ENCODE results near the gene LRRC8D.
A peak's percentile ranks its signal among the peaks of the same experiment; 100 is the strongest.

Gene LRRC8D

GRCh38 chr1:89836252-89837035 is 15.6 kb downstream of the LRRC8D start:
- Histone ChIP-seq H3K27me3 (ENCODE audit: low read depth, low read length) (no peaks in the 10 kb centered on the region), H3K27ac (ENCODE audit: low read length) (no peak overlapping the region), H3K4me3 (ENCODE audit: low read depth in 1 of 2, low read length in 2 of 2) (no peak overlapping the region)

GRCh38 chr1:89837036-89837481 is 16.2 kb downstream of the LRRC8D start:
- H3K4me3 ChIP-seq (ENCODE audit: low read depth in 1 of 2, low read length in 2 of 2): no peak overlapping the region
- H3K27me3 ChIP-seq (ENCODE audit: low read depth, low read length): no peaks in the 10 kb centered on the region
- no peak overlapping the region for H3K27ac ChIP-seq (ENCODE audit: low read length)
- no peaks in the 10 kb centered on the region for H3K36me3 ChIP-seq (ENCODE audit: control insufficient read depth in 1 of 2, insufficient read depth in 2 of 2, low read length in 2 of 2)
- peaks cover 0 to 27% of the 10 kb centered on the region in 2 donors for H3K4me1 ChIP-seq (ENCODE audit: control insufficient read depth in 1 of 2, insufficient read depth in 2 of 2, low read length in 2 of 2)
- no peaks in the 10 kb centered on the region for H3K9me3 ChIP-seq (ENCODE audit: control insufficient read depth in 1 of 2, low read length in 2 of 2)

More at GRCh38 chr1:89836252-89837035, 15.6 kb downstream of the LRRC8D start:
- peaks cover 0 to 30% of the 10 kb centered on the region in 2 donors for H3K4me1 ChIP-seq (ENCODE audit: control insufficient read depth in 1 of 2, insufficient read depth in 2 of 2, low read length in 2 of 2)
- no peaks in the 10 kb centered on the region for H3K36me3 ChIP-seq (ENCODE audit: control insufficient read depth in 1 of 2, insufficient read depth in 2 of 2, low read length in 2 of 2)
- H3K9me3 ChIP-seq (ENCODE audit: control insufficient read depth in 1 of 2, low read length in 2 of 2): no peaks in the 10 kb centered on the region

- H3K27me3 ChIP-seq (ENCODE audit: low read depth, low read length): no peaks in the 10 kb centered on the region
- no peak overlapping the region for H3K4me3 ChIP-seq (ENCODE audit: low read depth in 1 of 2, low read length in 2 of 2)
- peaks cover 4 to 27% of the 10 kb centered on the region in 2 donors for H3K4me1 ChIP-seq (ENCODE audit: control insufficient read depth in 1 of 2, insufficient read depth in 2 of 2, low read length in 2 of 2)
- no peak overlapping the region for H3K27ac ChIP-seq (ENCODE audit: low read length)
- H3K36me3 ChIP-seq (ENCODE audit: control insufficient read depth in 1 of 2, insufficient read depth in 2 of 2, low read length in 2 of 2): no peaks in the 10 kb centered on the region
- no peaks in the 10 kb centered on the region for H3K9me3 ChIP-seq (ENCODE audit: control insufficient read depth in 1 of 2, low read length in 2 of 2)
Measured at GRCh38 chr1:89837510-89837909, 16.7 kb downstream of the LRRC8D start.

GRCh38 chr1:89839516-89839915 is 18.7 kb downstream of the LRRC8D start:
- Histone ChIP-seq H3K9me3 (ENCODE audit: control insufficient read depth in 1 of 2, low read length in 2 of 2) (no peaks in the 10 kb centered on the region), H3K4me1 (ENCODE audit: control insufficient read depth in 1 of 2, insufficient read depth in 2 of 2, low read length in 2 of 2) (peaks cover 11 to 25% of the 10 kb centered on the region in 2 donors), H3K4me3 (ENCODE audit: low read depth in 1 of 2, low read length in 2 of 2) (no peak overlapping the region), H3K27ac (ENCODE audit: low read length) (no peak overlapping the region), H3K27me3 (ENCODE audit: low read depth, low read length) (no peaks in the 10 kb centered on the region), H3K36me3 (ENCODE audit: control insufficient read depth in 1 of 2, insufficient read depth in 2 of 2, low read length in 2 of 2) (no peaks in the 10 kb centered on the region)

DNA sequence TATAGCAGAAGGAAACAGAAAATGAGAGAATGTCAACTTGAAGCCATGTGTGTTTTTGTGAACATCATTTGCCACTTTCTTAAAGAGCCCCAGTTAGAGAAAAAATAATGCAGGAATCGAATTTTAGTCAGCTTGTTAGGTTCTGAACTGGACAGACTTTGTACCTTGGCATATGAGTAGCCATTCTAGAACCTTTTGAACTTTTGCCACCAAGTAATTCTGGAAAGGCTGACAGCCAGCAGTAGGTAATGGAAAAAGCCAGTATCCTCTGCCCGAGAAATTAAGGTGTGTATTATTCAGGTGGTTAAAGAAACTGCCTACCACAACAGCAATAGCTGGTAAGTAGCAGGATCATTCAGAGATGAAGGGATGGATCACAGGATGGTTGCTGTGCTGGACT is 20.7 kb downstream of the LRRC8D start:
- Histone ChIP-seq H3K4me3 (ENCODE audit: low read depth in 1 of 2, low read length in 2 of 2) (no peak overlapping the region), H3K36me3 (ENCODE audit: control insufficient read depth in 1 of 2, insufficient read depth in 2 of 2, low read length in 2 of 2) (no peaks in the 10 kb centered on the region), H3K27ac (ENCODE audit: low read length) (no peak overlapping the region), H3K9me3 (ENCODE audit: control insufficient read depth in 1 of 2, low read length in 2 of 2) (no peaks in the 10 kb centered on the region), H3K27me3 (ENCODE audit: low read depth, low read length) (no peaks in the 10 kb centered on the region), H3K4me1 (ENCODE audit: control insufficient read depth in 1 of 2, insufficient read depth in 2 of 2, low read length in 2 of 2) (peaks cover 11 to 21% of the 10 kb centered on the region in 2 donors)

DNA sequence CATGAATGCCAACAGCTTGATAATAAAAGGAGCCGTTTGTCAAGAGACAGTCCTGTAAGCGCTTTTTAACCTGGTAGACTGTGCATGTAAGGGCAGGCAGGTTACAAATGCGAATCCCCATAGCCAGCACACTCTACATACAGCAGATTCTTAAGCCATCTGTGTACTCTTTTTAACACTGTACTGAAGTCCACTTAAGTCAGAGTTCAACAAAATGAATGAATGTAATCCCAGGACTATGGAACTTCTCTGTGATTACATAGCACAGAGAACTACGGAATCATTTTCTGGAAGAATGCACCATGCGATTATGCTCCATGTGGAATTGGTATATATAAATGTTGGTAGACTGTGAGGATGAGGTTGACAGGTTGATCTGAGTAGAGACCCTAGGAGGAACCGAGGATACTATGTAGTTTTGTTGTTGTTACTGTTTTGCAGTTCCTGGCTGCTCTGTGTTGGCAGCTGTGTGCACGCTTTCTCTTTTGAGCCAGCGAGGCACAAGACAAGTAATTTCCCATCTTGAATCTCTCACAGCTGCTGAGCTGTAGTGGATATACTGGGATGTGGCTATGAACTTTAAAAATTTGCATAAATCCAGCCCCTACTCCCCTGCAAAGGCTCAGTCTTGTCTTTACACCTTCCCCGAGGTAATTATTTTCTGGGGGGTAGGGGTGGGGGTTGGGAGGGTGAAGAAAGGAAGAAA is 21.9 kb downstream of the LRRC8D start:
- Histone ChIP-seq H3K9me3 (ENCODE audit: control insufficient read depth in 1 of 2, low read length in 2 of 2) (no peaks in the 10 kb centered on the region), H3K36me3 (ENCODE audit: control insufficient read depth in 1 of 2, insufficient read depth in 2 of 2, low read length in 2 of 2) (no peaks in the 10 kb centered on the region), H3K27me3 (ENCODE audit: low read depth, low read length) (no peaks in the 10 kb centered on the region), H3K27ac (ENCODE audit: low read length) (peak overlapping the region; percentile 62), H3K4me1 (ENCODE audit: control insufficient read depth in 1 of 2, insufficient read depth in 2 of 2, low read length in 2 of 2) (peaks cover 11 to 21% of the 10 kb centered on the region in 2 donors), H3K4me3 (ENCODE audit: low read depth in 1 of 2, low read length in 2 of 2) (peak overlapping the region; percentile 75 to 85)

GRCh38 chr1:89843273-89844130 is 22.7 kb downstream of the LRRC8D start:
- Histone ChIP-seq H3K36me3 (ENCODE audit: control insufficient read depth in 1 of 2, insufficient read depth in 2 of 2, low read length in 2 of 2) (no peaks in the 10 kb centered on the region), H3K4me1 (ENCODE audit: control insufficient read depth in 1 of 2, insufficient read depth in 2 of 2, low read length in 2 of 2) (peaks cover 11 to 21% of the 10 kb centered on the region in 2 donors), H3K27me3 (ENCODE audit: low read depth, low read length) (no peaks in the 10 kb centered on the region), H3K27ac (ENCODE audit: low read length) (peak overlapping the region; percentile 62), H3K9me3 (ENCODE audit: control insufficient read depth in 1 of 2, low read length in 2 of 2) (no peaks in the 10 kb centered on the region), H3K4me3 (ENCODE audit: low read depth in 1 of 2, low read length in 2 of 2) (peak overlapping the region; percentile 75 to 85)

DNA sequence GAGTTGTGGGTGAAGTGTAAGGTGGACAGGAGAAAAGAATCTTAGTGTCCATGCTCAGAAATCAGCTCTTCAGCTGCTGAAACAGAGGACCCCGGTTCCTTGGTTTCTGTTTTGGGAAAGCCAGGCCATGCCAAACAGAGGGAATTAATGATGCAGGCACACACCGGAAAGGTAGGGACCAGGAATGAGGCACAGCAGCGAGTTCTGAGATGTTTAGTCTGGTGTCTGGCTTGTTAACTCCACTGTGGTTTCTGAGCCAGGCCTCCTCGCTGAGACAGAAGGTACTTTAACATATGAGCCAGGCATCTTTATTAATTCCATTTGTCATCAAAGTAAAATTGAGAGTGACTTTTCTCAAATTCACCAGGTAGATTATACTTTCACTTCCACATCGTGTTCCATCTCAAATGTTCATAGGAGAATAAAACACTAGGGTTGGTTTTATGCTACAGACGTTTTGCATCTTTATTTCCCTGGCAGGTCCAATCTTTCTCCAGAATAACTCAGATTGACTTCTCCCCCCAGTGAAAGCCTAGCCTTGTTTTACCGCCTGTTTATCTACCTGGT is 23.5 kb downstream of the LRRC8D start:
- H3K4me3 ChIP-seq (ENCODE audit: low read depth in 1 of 2, low read length in 2 of 2): peak overlapping the region; percentile 75 to 85
- no peaks in the 10 kb centered on the region for H3K36me3 ChIP-seq (ENCODE audit: control insufficient read depth in 1 of 2, insufficient read depth in 2 of 2, low read length in 2 of 2)
- H3K27me3 ChIP-seq (ENCODE audit: low read depth, low read length): no peaks in the 10 kb centered on the region
- peaks cover 11 to 21% of the 10 kb centered on the region in 2 donors for H3K4me1 ChIP-seq (ENCODE audit: control insufficient read depth in 1 of 2, insufficient read depth in 2 of 2, low read length in 2 of 2)
- no peak overlapping the region for H3K27ac ChIP-seq (ENCODE audit: low read length)
- H3K9me3 ChIP-seq (ENCODE audit: control insufficient read depth in 1 of 2, low read length in 2 of 2): no peaks in the 10 kb centered on the region

GRCh38 chr1:89844860-89845259 is 24.0 kb downstream of the LRRC8D start:
- H3K36me3 ChIP-seq (ENCODE audit: control insufficient read depth in 1 of 2, insufficient read depth in 2 of 2, low read length in 2 of 2): no peaks in the 10 kb centered on the region
- no peaks in the 10 kb centered on the region for H3K9me3 ChIP-seq (ENCODE audit: control insufficient read depth in 1 of 2, low read length in 2 of 2)
- H3K27me3 ChIP-seq (ENCODE audit: low read depth, low read length): no peaks in the 10 kb centered on the region
- no peak overlapping the region for H3K27ac ChIP-seq (ENCODE audit: low read length)
- H3K4me3 ChIP-seq (ENCODE audit: low read depth in 1 of 2, low read length in 2 of 2): no peak overlapping the region
- H3K4me1 ChIP-seq (ENCODE audit: control insufficient read depth in 1 of 2, insufficient read depth in 2 of 2, low read length in 2 of 2): peaks cover 11 to 21% of the 10 kb centered on the region in 2 donors

DNA sequence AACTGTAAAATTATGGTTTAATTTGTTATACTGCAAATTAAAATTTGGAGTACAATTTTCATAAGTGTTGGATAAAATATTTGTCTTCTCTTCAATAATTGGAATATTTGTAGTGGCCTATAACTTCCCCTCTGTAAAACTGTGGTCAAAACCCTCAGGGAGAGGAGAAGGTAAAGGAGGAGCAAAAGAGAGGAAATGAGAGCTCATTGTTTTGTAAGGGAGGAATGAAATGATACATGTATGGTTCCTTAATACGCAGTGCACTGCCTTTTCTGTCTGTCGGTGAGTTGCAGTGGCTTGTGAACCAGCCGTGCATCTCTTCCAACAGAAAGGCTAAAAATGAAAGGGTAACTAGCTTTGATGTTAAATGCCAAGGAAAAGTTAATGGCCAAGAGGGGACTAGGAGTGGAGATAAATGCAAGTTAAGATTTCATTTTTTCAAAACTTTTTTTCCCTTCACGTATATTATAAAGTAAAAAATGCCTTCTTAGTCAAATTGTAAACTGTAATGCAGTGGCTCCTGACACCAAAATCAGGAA is 26.4 kb downstream of the LRRC8D start:
- Histone ChIP-seq H3K4me3 (ENCODE audit: low read depth in 1 of 2, low read length in 2 of 2) (no peak overlapping the region), H3K27ac (ENCODE audit: low read length) (no peak overlapping the region), H3K4me1 (ENCODE audit: control insufficient read depth in 1 of 2, insufficient read depth in 2 of 2, low read length in 2 of 2) (peaks cover 10 to 17% of the 10 kb centered on the region in 2 donors), H3K36me3 (ENCODE audit: control insufficient read depth in 1 of 2, insufficient read depth in 2 of 2, low read length in 2 of 2) (no peaks in the 10 kb centered on the region), H3K9me3 (ENCODE audit: control insufficient read depth in 1 of 2, low read length in 2 of 2) (no peaks in the 10 kb centered on the region), H3K27me3 (ENCODE audit: low read depth, low read length) (no peaks in the 10 kb centered on the region)
